Measurements from ENCODE around the gene AQP5. TPM values are rescaled to one million over a fixed set of nuclear protein-coding genes. Genes with fewer than 3 reads are reported as not detected.

Gene AQP5
- 10 to 100 TPM in 2 of 5 donors, 1 to 10 TPM in 3; 3.9 to 11.4 (median 8.4) TPM for polyA plus RNA-seq (ENCODE audit: insufficient read depth in 1 of 5, insufficient read length in 5 of 5, low replicate concordance in 1 of 5)
- long read RNA-seq, donor 1, transcript AQP5-201 (4 exons, 1,450 nt), result major isoform, 10 of 11 reads
- long read RNA-seq, donor 1, partial matches to known transcripts, result 0 of 11 reads
- long read RNA-seq, donor 1, other reads (novel, unspliced or antisense), result 0 of 11 reads
- long read RNA-seq, donor 2, partial matches to known transcripts, result 0 of 2 reads
- long read RNA-seq, donor 2, other reads (novel, unspliced or antisense), result 0 of 2 reads
- long read RNA-seq, donor 3, partial matches to known transcripts, result 0 of 4 reads
- long read RNA-seq, donor 3, other reads (novel, unspliced or antisense), result 0 of 4 reads
- long read RNA-seq, donor 4, partial matches to known transcripts, result 0 of 2 reads
- long read RNA-seq, donor 4, other reads (novel, unspliced or antisense), result 0 of 2 reads
- long read RNA-seq, donor 5, partial matches to known transcripts, result 0 of 3 reads
- long read RNA-seq, donor 5, other reads (novel, unspliced or antisense), result 0 of 3 reads
- long read RNA-seq, donor 6, transcript AQP5-201 (4 exons, 1,450 nt), result major isoform, 6 of 7 reads
- long read RNA-seq, donor 6, partial matches to known transcripts, result 0 of 7 reads
- long read RNA-seq, donor 6, other reads (novel, unspliced or antisense), result 0 of 7 reads
- long read RNA-seq, donor 7, transcript AQP5-201 (4 exons, 1,450 nt), result major isoform, 7 of 7 reads
- long read RNA-seq, donor 7, partial matches to known transcripts, result 0 of 7 reads
- long read RNA-seq, donor 7, other reads (novel, unspliced or antisense), result 0 of 7 reads
- long read RNA-seq, donor 8, result 0 reads

DNA sequence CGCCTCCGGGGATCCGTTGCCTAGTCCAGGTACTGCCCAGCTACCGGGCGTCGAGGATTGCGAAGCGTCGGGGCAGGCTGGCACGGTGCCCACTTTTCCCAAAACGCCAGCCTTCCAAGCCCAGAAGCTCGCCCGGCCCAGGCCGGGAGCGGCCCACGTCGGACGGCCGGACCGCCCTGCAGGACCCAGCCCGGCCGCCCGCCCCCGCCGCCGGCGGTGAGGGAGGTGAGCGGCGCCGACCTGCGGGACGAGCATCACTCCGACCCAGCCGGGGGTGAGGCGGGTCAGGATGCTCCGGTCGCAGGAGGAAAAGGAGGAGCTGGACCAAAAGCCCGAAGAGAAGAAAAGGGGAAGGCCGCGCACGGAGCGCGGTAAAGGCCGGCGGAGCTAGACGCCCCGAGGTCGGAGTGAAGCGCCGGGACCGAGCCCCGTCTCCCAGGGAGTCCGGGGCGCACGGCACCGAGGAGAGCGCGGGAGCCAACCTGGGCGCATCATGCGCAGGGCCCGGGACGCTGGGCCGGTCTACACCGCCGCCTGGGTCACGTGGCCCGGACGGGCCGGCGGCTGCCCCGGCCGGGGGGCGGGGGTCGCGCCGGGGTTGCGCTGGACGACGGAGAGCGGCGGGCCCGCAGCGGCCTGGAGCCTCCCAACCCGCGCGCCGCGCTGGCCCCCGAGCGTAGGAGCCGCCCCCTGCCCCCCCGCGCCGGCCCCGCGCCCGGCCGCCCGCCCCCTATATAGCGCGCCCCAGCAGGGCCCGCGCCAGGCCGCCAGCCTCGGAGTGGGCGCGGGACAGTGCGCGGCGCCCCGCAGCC lies at the start of gene AQP5:
Gene AQP5, plus strand, starts transcription at position 762 of the 812 bp plus-strand sequence. CDS start 146 bp downstream, outside the sequence.
- DNase-seq, result no peak

DNA sequence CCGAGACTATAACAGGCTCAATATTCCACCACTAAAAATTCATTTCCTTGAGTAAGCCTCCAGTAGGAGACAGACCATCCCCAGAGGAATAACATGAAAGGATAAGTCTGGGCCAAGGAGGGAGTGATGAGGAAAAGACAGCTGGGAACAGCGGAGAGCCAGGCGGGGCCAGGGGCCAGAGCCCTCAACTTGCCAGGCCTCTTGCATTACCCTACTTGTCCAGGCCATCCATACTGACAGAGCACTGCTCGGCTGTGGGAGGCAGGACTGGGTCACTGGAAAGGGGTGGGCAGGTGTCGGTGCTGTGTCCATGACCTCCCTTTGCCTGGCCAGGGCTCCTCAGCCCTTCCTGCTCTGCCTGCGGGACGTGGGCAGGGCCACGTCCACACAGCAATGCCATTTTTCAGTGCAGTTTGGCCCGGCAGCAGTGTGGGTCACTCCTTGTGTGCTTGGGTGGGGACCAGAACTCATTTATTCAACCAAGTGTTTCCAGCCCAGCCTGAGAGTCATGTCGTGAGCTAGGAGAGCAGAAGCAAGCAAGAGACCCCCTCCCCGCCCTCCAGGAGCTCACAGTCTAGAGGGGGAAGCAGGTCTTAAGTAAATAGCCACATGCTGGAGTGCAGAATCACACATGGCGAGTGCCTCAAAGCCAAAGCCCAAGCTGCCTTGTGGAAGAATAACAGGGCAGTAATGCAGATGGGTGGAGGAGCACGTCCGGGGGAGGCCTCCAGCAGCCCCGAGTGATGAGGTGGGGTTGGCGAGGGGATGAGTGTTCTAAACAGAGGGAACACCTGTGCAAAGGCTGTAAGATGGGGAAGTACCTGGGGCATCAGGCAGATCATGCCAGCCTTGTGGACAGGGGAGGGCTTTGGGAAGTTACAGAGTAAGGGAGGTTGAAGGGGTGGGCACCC lies 49.1 kb upstream of the AQP5 start:
- no peak for DNase-seq

DNA sequence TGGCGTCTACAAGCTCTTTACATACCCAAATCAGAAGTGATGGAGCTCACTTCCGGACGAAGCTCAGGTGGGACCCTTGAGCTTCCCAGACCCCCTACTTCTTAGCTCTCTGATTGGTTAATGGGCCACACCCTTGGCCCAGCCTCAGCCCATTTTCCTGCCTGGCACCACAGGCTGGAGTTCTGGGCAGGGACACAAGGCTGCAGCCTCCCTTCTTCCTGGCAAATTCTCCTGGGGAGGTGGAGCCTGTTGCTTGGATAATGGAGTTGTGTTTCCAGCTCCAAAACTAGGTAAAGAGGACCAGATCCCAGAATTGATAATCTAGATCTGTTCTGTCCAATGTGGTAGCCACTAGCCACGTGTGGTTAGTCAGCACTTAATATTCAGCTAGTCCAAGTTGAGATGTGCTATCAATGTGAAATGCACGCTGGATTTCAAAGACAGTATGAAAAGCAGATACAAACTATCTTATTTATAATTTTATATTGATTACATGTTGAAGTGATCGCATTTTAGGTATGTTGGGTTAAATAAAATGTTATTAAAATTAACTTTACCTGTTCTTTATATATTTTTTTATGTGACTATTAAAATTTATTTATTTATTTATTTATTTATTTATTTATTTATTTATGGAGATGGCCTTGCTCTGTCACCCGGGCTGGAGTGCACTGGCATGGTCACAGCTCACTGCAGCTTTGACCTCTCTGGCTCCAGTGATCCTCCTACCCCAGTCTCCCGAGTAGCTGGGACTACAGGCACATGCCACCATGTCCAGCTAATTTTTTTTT lies 45.3 kb upstream of the AQP5 start:
- DNase-seq, result no peak

DNA sequence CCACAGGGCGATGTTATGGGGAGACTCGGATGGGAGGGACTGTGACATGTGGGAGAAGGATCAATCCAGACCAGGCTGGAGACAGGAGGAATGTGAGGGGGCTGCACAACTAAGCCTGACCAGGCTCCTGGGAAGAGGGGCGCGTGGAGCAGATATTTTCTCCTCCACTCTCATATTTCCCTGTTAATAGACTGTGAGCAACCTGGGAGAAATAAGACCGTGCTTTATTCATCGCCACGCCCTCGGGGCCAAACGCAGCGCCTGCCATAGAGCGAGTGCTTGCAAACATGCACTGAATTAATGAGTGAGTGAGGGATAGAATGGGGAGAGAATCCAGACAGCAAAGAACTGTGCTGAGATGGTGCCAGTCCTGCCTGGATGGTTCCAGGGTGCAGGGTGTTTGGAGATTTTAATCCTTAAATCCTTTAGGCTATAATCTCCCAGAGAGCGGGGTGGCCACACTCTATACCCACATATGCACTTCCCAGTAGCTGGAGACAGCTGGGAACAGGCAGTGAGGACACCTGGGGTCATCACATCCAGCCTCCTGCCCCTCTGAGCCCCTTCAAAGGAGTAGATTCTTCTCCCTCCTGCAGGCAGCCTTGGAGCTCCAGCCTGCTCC lies 44.4 kb upstream of the AQP5 start:
- DNase-seq, result no peak

DNA sequence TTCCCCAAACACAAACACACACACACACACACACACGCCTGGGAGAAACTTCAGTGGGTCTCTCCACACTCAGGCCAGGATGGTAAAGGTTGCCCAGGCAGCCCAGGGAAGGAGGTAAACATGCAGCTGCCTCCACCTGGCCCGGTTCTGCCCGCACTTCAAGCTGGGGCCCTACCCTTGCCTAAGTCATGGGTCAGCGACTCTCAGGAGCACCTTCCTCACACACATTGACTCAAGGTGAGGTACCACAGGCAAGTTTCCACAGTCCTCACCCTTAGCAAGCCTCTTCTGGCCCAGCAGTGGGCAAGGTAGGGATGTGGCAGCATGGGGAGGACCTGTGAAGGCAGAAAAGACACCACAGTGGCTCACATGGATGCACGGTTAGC lies 43.9 kb upstream of the AQP5 start:
- no peak for DNase-seq

DNA sequence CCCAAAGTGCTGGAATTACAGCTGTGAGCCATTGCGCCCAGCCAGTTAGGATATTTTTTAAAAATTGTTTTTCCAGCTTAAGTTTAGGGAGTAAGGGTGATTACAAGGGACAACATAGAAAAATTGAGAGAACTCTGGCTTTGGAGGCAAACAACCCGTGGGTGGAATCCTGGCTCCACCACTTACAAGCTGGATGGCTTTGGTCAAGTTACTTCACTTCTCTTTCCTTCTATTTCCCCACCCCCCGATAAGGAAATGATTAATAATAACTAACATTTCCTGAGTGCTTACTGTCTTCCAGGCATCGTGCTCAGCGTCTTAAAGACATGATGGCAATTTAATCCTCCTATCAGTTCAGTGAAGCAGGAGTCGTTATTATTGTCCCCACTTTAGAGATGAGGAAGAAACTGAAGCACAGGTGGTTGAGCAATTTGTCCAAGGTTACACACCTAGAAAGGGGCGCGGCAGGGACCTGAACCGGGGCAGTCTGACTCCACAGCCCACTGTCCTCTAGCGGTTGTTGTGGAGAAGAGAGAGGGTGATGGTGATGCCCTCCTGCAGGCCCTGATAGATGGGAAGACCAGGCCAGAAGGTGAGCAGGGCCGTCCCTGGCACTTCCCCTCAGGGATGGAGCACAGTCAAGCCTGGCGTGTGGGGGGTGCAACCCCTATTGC lies 41.3 kb upstream of the AQP5 start:
- DNase-seq, result no peak

DNA sequence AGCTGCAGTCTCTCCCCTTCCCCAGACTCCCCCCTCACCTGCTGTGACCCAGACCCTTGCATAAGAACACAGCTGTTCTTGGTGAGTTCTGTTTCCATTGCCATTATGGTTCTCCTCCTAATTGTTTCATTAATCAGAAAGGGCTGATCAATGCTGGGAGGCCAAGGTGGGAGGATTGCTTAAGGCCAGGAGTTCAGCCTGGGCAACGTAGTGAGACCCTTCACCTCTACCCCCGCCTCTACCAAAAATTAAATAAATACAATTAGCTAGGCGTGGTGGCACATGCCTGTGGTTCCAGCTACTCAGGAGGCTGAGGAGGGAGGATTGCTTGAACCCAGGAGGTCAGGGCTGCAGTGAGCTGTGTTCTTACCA lies 40.8 kb upstream of the AQP5 start:
- DNase-seq, result no peak

DNA sequence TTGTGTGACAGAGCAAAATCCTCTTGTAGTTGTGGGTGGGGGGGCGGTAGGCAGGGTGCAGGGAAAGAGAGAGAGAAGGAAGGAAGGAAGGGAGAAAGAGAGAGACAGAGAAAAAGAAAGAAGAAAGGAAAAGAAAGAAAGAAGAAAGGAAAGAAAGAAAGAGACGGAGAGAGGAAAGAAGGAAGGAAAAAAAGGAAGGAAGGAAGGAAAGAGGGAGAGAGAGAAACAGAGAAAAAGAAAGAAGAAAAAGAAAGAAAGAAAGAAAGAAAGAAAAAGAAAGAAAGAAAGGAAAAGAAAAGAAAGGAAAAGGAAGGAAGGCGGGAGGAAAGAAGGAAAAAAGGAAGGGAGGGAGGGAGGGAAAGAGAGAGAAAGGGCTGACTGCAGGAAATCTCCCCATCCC lies 40.4 kb upstream of the AQP5 start:
- DNase-seq, result no peak

DNA sequence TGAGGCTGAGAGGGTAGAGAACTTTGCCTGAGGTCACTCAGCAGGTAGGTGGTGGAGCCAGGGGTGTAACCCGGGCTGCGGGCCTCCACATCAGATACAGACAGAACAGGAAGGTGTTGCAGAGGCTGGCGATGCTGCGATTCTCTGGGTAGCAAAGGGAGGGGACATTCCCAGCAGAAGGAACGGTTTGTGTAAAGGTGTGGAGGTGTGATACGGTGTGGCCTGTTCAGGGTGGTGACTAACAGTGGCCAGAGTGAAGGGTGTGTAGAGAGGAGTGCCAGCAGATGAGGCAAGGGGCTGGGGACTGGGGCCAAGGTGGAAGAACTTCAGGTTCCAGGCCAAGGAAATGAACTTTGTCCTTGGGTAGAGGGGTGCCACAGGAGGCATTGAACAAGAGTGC lies 39.7 kb upstream of the AQP5 start:
- DNase-seq, result no peak

DNA sequence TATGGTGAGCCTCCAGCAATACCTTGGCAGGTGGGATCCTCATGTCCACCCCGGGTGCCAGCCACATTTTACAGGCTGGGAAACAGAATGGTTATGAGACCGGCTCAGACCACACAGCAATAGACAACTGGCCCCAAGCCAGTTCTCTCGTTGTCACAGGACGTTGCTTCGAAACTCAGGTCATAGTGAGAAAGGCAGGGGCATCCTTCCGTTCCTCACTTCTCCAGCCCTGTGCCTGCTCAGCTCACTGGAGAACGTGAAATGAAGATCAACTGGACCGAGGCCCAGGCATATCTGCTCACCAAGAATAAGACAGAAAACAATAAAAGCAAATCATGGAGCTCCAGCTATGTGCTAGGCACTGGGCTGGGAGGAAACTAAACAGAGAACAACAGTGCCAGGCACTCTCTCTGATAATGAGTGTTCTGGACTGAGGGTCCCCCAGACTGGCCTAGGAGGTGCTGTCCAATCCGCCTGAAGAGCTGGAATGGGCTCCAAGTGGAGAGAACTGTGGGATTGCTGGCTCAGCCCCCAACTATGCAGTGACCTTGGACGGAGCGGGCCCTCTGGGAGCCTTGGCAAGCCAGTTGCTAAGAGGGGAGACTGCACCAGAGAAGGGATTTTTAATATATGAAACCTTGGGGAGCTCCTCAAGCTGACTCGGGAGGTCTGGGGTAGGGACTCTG lies 39.2 kb upstream of the AQP5 start:
- DNase-seq, result no peak

DNA sequence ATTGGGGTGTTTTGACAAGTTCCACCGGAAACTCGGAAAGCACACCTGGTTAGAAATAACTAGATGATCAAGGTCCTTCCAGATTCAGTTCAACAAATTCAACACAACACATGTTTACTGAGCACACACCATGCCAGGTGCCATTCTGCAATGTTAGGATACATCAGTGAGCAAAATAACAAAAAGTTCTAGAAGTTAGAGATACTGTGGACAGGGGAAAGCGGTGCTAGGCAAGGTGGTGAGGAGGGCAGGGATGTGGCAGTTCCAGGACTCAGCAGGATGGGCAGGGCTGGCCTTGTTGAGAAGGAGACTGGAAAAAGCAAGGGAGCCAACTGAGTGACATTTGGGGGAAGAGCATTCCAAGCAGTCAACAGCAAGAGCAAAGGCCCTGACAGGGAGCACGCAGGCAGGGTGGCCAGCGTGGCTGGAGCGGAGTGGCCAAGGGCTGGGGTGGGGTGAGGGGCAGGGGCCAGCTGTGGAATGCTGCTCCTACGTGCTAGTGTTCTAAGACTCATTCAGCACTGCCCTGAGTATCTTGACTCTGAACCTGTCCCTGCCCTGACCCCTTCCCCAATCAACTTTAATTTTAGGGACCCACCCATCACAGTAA lies 38.5 kb upstream of the AQP5 start:
- no peak for DNase-seq

DNA sequence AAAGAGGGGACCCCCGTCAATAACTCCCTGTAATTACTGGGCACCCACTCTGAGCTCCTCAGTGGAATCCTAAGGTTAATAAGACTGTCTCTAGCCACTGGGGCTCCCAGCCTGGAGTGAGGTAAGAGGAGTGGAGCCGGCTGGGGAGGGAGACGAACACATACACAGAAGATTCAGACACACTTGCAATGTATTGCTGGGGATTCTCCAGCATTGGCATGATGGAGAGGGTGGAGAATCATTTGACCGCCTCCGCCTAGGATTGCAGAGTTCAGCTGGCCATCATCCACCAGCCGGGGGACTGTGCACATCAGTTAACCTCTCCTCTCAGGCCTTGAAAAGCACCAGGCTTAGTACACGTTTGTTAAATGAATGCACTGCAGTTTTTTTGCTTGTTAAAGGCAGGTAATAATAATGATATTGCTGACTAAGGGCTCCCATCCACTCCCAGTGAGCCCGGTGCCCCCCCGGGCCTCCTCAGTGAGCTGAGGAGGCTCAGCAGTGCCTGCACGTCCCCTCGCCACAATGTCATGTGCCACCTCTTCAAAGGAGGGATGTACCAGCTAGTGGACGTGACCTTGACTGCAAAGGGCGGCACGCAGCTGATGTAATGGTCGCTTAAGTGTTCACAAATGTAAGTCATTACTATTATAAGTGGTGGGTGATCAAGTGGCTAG lies 37.7 kb upstream of the AQP5 start:
- no peak for DNase-seq

DNA sequence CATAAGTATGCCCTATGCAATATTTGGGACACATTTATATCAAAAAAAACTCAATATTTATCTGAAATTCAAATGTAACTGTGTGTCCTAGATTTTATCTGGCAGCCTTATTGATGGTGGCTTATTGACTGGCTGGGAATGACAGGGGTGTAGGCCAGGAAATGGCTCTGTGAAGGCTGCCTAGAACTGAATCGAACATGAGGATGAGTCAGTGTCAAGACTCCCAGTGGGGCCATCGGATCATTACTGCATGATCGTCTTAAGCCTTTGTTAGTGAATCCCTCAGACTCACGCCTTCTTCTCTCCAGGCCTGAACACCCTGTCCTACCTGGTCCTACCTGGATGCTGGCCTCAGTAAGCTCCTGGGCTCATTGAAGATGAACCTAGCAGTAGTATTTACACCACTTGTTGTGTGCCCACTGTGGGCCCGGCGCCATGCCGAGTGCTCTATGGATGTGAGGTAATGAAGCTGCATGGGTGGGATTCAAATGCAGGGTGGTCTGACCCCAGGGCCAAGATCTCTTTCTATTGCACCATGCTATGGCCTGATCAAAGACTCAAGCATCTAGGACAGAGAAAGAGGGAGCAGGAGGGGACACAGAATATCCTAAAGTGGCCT lies 36.9 kb upstream of the AQP5 start:
- DNase-seq, result no peak

DNA sequence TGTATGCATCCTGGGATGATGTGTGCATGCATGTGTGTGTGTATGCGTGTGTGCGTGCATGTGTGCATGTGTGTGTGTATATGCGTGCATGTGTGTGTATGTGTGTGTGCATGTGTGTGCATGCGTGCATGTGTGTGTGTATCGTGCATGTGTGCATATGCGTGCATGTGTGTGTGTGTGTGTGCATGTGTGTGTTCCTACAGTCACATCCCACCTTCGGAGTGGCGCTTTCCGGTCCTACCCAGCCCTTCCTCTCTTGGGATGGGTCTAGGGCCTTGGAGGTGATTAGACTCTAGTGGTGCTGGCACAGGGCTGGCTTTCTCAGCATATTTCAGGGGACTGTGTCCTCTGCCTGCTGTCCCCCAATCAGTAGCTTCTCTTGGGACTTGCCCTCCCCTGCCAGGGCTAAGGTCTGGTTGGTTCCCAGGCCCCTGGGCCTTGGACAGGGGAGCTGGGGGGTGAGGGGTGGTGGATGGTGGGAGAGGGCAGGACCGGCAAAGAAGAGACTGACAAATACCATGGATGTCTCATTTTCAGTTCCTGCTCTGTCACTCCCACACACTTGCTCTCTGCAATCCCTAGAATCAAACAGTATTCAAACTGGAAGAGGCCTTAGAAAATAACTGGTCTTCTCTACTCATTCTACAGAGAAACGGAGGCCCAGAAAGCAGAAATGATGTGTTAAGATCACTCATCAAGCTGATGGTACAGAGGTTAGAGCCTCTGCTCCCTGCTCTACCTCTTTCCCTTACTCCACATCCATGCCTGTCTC lies 36.1 kb upstream of the AQP5 start:
- no peak for DNase-seq

DNA sequence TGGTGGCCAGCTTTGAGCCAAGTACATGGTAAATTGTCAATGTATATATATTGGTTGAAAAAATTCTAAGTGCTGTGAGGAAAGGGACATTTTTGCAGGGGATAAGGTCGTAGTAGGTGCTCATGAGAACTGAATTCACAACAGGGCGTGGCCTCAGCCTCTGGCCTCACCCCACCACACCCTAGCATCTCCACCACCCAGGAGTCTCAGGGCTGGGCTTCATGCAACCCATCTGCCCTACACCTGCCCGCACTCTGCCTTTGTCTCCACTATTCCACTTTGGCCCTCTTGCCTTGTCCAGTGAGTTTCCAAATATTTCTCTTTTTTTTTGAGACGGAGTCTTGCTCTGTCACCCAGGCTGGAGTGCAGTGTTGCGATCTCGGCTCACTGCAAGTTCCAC lies 33.2 kb upstream of the AQP5 start:
- DNase-seq, result no peak

DNA sequence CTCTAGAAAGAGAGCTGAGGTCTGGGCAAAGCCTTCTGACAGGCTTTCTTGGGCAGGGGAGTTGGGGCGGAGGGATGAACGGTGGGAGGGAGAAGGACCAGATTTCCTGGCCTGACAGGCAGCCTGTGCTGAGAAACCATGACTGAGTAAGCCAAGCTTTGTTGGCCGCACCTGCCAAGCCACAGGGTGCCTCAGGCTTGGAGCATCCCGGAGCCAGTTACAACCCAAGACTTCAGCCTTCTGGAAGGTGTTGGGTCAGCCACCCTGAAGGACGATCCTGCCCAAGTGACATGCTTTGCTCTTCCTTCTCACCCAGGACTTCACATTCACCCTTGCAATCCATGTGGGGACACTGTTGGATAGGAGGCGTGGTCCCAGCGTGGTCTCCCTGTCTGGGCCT lies 32.1 kb upstream of the AQP5 start:
- DNase-seq, result no peak
